SK-N-SH (cell line): ENCODE data around the gene MMUT. TPM values are rescaled to one million over a fixed set of nuclear protein-coding genes. Genes with fewer than 3 reads are reported as not detected.
A peak's percentile ranks its signal among the peaks of the same experiment; 100 is the strongest.

ENCODE experiments used
- CTCF ChIA-PET: fragments of 300-600, 350-600 bp; formaldehyde crosslinking; extraction: SDS; loops from one replicate; lab custom pipeline; 2021; lab: Yijun Ruan, JAX
- POLR2A ChIA-PET: fragments of 350-600 bp; sonication (Branson Sonifier 250); formaldehyde crosslinking; extraction: SDS; loops from one replicate; lab custom pipeline; 2020; ENCODE audit warnings: antibody characterized with exemption, inconsistent platforms; lab: Yijun Ruan, JAX
- DNase-seq: peaks from one replicate; pipeline ENCODE4 v3.0.0; 2012
- H2AFZ ChIP-seq: fragments of 200-600 bp; sonication (generic); 2 replicates; pipeline ENCODE4 v1.8.1; 2016; ENCODE audit warnings: antibody characterized with exemption, mild to moderate bottlenecking, low read depth
- H3F3A ChIP-seq: fragments of 200-600 bp; sonication (generic); replicated peaks from 2 replicates; pipeline ENCODE3; 2016; ENCODE audit warnings: antibody characterized with exemption, mild to moderate bottlenecking; ENCODE audit not compliant: insufficient read depth
- H3K27ac ChIP-seq, 2 experiments: fragments of 200-500 bp in 1 of 2; fragments of 200-600 bp in 1 of 2; sonication (Bioruptor generic) in 1 of 2; sonication (generic), shearing (Covaris generic) in 1 of 2; 2 replicates each; pipeline versions ENCODE4 v1.5.1 to v1.6.1; 2014 to 2016; ENCODE audit warnings: low read depth in 2 of 2, inconsistent platforms in 1 of 2, low read length in 1 of 2, mild to moderate bottlenecking in 1 of 2, mixed read lengths in 1 of 2
- H3K27me3 ChIP-seq: fragments of 200-600 bp; sonication (generic), shearing (Covaris generic); 2 replicates; pipeline ENCODE4 v1.6.1; 2016; ENCODE audit warnings: mixed run types; ENCODE audit not compliant: insufficient read depth
- H3K36me3 ChIP-seq, 2 experiments: fragments of 200-500 bp in 1 of 2; fragments of 200-600 bp in 1 of 2; sonication (Bioruptor generic) in 1 of 2; sonication (generic) in 1 of 2; replicated peaks in 1 of 2; 2 replicates each; pipeline versions ENCODE3 to v1.5.1; 2014 to 2016; ENCODE audit warnings: low read length in 1 of 2, mild to moderate bottlenecking in 1 of 2; ENCODE audit not compliant: insufficient read depth in 2 of 2, control insufficient read depth in 1 of 2
- H3K4me1 ChIP-seq, 2 experiments: fragments of 200-500 bp in 1 of 2; fragments of 200-600 bp in 1 of 2; sonication (Bioruptor generic) in 1 of 2; sonication (generic), shearing (Covaris generic) in 1 of 2; 2 replicates each; pipeline versions ENCODE4 v1.5.1 to v1.6.1; 2014 to 2016; ENCODE audit warnings: low read depth in 1 of 2, low read length in 1 of 2, mixed run types in 1 of 2; ENCODE audit not compliant: insufficient read depth in 2 of 2, control insufficient read depth in 1 of 2
- H3K4me2 ChIP-seq: fragments of 200-600 bp; sonication (generic), shearing (Covaris generic); 2 replicates; pipeline ENCODE4 v1.6.1; 2017; ENCODE audit warnings: mixed run types
- H3K4me3 ChIP-seq, 2 experiments: fragments of 200-500 bp in 1 of 2; fragments of 200-600 bp in 1 of 2; sonication (Bioruptor generic) in 1 of 2; sonication (generic), shearing (Covaris generic) in 1 of 2; 2 replicates each; pipeline versions ENCODE4 v1.5.1 to v1.8.1; 2014 to 2016; ENCODE audit warnings: low read depth in 2 of 2, inconsistent platforms in 1 of 2, low read length in 1 of 2, mild to moderate bottlenecking in 1 of 2, mixed read lengths in 1 of 2, moderate library complexity in 1 of 2
- H3K79me2 ChIP-seq: fragments of 200-600 bp; sonication (generic); 2 replicates; pipeline ENCODE4 v1.8.1; 2017; ENCODE audit warnings: mild to moderate bottlenecking; ENCODE audit not compliant: insufficient read depth
- H3K9ac ChIP-seq: fragments of 200-600 bp; sonication (generic); 2 replicates; pipeline ENCODE4 v1.6.1; 2017; ENCODE audit warnings: mixed run types
- H3K9me2 ChIP-seq: fragments of 200-600 bp; sonication (generic); 2 replicates; pipeline ENCODE4 v1.6.1; 2017; ENCODE audit warnings: mixed run types
- H3K9me3 ChIP-seq: fragments of 200-600 bp; sonication (generic); 2 replicates; pipeline ENCODE4 v1.6.1; 2017; ENCODE audit warnings: mixed run types, mild to moderate bottlenecking, moderate library complexity
- H4K20me1 ChIP-seq: fragments of 200-600 bp; sonication (generic); 2 replicates; pipeline ENCODE4 v1.6.1; 2017; ENCODE audit warnings: mild to moderate bottlenecking, mixed run types; ENCODE audit not compliant: insufficient read depth
- ELF1 ChIP-seq: IDR thresholded peaks from 2 replicates; pipeline ENCODE4 v1.4.0; 2012
- EP300 ChIP-seq, 2 experiments: IDR thresholded peaks; 2 replicates each; pipeline versions ENCODE4 v1.4.0 to v1.6.1; 2012; ENCODE audit warnings: borderline replicate concordance in 1 of 2, low read depth in 1 of 2, low read length in 1 of 2
- FOXM1 ChIP-seq: IDR thresholded peaks from 2 replicates; pipeline ENCODE4 v1.4.0; 2012; ENCODE audit warnings: low read depth, mild to moderate bottlenecking
- MEF2A ChIP-seq: IDR thresholded peaks from 2 replicates; pipeline ENCODE4 v1.4.0; 2012; ENCODE audit warnings: low read depth, borderline replicate concordance
- POLR2AphosphoS5 ChIP-seq: IDR thresholded peaks from 2 replicates; pipeline ENCODE4 v1.6.1; 2012; ENCODE audit warnings: low read depth, low read length
- WGBS: methylation state at CpG from one replicate; pipeline ENCODE4 v1.1.6; 2017; ENCODE audit warnings: low lambda C conversion rate; 5-methylcytosine and 5-hydroxymethylcytosine counted together
- polyA plus RNA-seq, 3 experiments: library from polyadenylated mRNA; depleted of rRNA; stranded (reverse); fragments of >200 nt; gene quantifications; 2 replicates each; pipeline ENCODE4 v1.2.3, GENCODE V29; 2012
- TF ChIP-seq, protein P1 (sequence below): fragments of 150-350 bp; IDR thresholded peaks from 2 replicates; pipeline ENCODE4 v1.6.1; 2016; ENCODE audit warnings: mild to moderate bottlenecking, low read depth, low read length
- TF ChIP-seq, protein P2 (sequence below): IDR thresholded peaks from 2 replicates; pipeline ENCODE4; 2012
- TF ChIP-seq, protein P3 (sequence below): fragments of 200-600 bp; sonication (generic); IDR thresholded peaks from 2 replicates; pipeline ENCODE4 v1.6.1; 2017; ENCODE audit warnings: antibody characterized with exemption, mild to moderate bottlenecking, moderate library complexity
- TF ChIP-seq, protein P4 (sequence below): IDR thresholded peaks from 2 replicates; pipeline ENCODE4 v1.4.0; 2012; ENCODE audit warnings: low read depth

MMUT gene
- polyA plus RNA-seq, 1 of the 3 experiments (the other 2 are of a cell fraction): 6.7 TPM

DNA sequence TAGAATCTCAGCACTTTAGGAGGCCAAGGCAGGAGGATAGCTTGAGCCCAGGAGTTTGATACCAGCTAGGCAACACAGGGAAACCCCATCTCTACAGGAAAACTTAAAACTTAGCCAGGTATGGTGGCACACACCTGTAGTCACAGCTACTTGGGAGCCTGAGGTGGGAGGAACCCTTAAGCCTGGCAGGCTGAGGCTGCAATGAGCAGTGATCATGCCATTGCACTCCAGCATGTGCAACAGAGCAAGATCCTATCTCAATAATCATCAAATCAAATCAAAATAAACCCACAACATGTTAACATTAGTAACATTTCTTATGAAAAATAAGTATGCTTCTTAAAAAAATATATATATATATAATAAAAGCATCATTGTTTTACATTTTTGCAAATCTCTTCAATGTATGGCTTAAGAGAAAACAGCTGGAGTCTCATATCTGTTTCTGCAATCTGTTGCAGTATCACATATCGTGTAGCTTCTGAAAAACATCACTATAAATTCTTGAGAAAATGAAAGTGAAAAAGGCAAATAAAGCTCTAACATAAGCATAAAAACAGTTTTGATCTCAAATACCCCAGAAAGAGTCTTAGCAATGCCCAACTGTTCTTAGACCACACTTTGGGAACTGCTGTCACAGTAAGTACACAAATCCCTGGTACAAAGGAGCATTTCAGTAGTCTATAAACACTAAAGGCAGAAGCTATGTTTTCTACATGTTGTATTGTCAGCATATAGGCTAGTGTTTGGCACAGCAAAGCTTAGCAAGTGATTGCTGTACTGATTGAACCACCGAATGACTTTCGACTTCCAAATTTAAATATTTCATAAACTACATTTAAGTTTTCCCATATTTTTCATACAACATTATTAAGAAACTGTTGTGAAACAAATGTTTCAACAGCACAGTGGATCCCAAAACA lies 8.0 kb downstream of the MMUT start (continued):
- TF ChIP-seq, protein P1, sequence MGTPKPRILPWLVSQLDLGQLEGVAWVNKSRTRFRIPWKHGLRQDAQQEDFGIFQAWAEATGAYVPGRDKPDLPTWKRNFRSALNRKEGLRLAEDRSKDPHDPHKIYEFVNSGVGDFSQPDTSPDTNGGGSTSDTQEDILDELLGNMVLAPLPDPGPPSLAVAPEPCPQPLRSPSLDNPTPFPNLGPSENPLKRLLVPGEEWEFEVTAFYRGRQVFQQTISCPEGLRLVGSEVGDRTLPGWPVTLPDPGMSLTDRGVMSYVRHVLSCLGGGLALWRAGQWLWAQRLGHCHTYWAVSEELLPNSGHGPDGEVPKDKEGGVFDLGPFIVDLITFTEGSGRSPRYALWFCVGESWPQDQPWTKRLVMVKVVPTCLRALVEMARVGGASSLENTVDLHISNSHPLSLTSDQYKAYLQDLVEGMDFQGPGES: no peak
- no peak for TF ChIP-seq FOXM1
- TF ChIP-seq ELF1: no peak
- TF ChIP-seq, protein P2, sequence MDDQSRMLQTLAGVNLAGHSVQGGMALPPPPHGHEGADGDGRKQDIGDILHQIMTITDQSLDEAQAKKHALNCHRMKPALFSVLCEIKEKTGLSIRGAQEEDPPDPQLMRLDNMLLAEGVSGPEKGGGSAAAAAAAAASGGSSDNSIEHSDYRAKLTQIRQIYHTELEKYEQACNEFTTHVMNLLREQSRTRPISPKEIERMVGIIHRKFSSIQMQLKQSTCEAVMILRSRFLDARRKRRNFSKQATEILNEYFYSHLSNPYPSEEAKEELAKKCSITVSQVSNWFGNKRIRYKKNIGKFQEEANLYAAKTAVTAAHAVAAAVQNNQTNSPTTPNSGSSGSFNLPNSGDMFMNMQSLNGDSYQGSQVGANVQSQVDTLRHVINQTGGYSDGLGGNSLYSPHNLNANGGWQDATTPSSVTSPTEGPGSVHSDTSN: no peak
- TF ChIP-seq POLR2AphosphoS5: no peak

DNA sequence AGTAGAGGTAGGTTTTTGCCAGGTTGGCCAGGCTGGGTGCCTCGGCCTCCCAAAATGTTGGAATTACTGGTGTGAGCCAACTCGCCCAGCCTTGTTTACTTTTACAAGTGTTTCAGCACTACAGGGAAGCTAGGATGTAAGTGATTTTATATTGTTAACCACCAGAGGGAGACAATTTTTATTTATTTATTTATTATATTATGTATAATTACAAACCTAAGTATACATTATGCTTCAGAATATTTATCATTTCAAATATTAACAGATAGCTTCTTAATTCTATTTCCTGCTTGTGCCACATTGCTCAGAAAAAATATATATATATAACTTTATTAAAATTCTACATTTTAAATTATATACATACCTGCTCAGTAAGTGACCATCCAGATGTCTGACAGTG lies 9.8 kb downstream of the MMUT start:
- H3K4me3 ChIP-seq: no peak overlapping the region
- H4K20me1 ChIP-seq: no peaks in the 10 kb centered on the region
- H3K79me2 ChIP-seq: no peaks in the 10 kb centered on the region
- H3K27ac ChIP-seq: no peak overlapping the region
- no peaks in the 10 kb centered on the region for H3K9me3 ChIP-seq
- no peak overlapping the region for H2AFZ ChIP-seq
- TF ChIP-seq EP300 (IDR thresholded peaks at IDR 0.05; ENCODE audit: borderline replicate concordance in 1 of 2, low read depth in 1 of 2, low read length in 1 of 2) (no peak), MEF2A (no peak)
- TF ChIP-seq, protein P3, sequence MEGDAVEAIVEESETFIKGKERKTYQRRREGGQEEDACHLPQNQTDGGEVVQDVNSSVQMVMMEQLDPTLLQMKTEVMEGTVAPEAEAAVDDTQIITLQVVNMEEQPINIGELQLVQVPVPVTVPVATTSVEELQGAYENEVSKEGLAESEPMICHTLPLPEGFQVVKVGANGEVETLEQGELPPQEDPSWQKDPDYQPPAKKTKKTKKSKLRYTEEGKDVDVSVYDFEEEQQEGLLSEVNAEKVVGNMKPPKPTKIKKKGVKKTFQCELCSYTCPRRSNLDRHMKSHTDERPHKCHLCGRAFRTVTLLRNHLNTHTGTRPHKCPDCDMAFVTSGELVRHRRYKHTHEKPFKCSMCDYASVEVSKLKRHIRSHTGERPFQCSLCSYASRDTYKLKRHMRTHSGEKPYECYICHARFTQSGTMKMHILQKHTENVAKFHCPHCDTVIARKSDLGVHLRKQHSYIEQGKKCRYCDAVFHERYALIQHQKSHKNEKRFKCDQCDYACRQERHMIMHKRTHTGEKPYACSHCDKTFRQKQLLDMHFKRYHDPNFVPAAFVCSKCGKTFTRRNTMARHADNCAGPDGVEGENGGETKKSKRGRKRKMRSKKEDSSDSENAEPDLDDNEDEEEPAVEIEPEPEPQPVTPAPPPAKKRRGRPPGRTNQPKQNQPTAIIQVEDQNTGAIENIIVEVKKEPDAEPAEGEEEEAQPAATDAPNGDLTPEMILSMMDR: peak; percentile 53
- TF ChIP-seq, protein P4, sequence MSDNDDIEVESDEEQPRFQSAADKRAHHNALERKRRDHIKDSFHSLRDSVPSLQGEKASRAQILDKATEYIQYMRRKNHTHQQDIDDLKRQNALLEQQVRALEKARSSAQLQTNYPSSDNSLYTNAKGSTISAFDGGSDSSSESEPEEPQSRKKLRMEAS: no peak
- H3F3A ChIP-seq: peaks cover 6% of the 10 kb centered on the region
- H3K4me2 ChIP-seq: no peak overlapping the region
- no peaks in the 10 kb centered on the region for H3K4me1 ChIP-seq
- H3K27me3 ChIP-seq: no peaks in the 10 kb centered on the region
- no peak for DNase-seq
- 88% methylated on average over 2 of the region's 2 CpGs for WGBS
- POLR2A ChIA-PET: no interaction called here
- H3K36me3 ChIP-seq: peaks cover 64 to 65% of the 10 kb centered on the region in 2 experiments
- CTCF ChIA-PET: interaction anchor here (0.8 to 1.6 kb wide), 3 partner anchors 12 to 43 kb away, joined by 3 to 4 read pairs (median 3); no protein-coding TSS in a partner anchor
- no peak overlapping the region for H3K9ac ChIP-seq
- H3K9me2 ChIP-seq: no peaks in the 10 kb centered on the region

DNA sequence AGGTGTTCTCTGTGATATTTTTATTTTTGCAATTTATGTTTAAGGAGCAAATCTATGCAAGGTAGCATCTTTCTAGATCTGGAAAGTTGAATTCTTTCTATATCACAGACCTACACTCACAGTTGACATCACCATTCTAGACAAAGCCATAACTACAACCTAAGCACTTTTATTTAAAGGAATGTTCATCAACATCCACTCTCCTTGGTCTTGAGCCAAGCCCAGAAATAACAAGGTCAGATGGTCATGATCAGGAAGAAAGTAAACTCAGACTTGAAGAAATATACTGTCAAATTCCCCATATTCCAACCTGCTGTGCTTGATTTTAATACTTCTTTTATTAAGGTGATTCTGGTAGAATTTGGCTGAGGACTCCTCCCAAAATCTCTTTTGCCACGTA lies 32.2 kb downstream of the MMUT start:
- WGBS: 93% methylated on average over 1 of the region's 1 CpG
- ChIA-PET CTCF (no interaction called here), POLR2A (no interaction called here)
- Histone ChIP-seq H3K27me3 (no peaks in the 10 kb centered on the region), H3K27ac (no peak overlapping the region), H4K20me1 (no peaks in the 10 kb centered on the region), H3K9me3 (no peaks in the 10 kb centered on the region), H3K36me3 (peaks cover 32 to 38% of the 10 kb centered on the region in 2 experiments), H3K4me3 (no peak overlapping the region), H3K79me2 (no peaks in the 10 kb centered on the region), H3K9me2 (no peaks in the 10 kb centered on the region), H2AFZ (no peak overlapping the region), H3K9ac (no peak overlapping the region), H3K4me2 (no peak overlapping the region), H3K4me1 (no peaks in the 10 kb centered on the region), H3F3A (no peaks in the 10 kb centered on the region)
- TF ChIP-seq, protein P2: no peak
- TF ChIP-seq, protein P4: no peak
- DNase-seq: no peak
